Stimulated activated memory B cell treated with anti-CD40 and anti-IgM and Interleukin-4, amounts not matched to agents 10 μg/mL and 1 μg/mL and 100 μg/mL, for 72 hours (primary cell): Measurements from ENCODE around the gene KAT5.
"Not testable (repeated sequence)": the region's sequence is repeated elsewhere in the genome, so short reads cannot be mapped to it uniquely, and the experiment has no call there.

Experiments used
- ATAC-seq: fragments of 150-1000 bp; cut with Tn5 transposase; 2 replicates; pipeline ENCODE4 v1.10.0; 2021
- H3K27ac Mint-ChIP-seq: one replicate; pipeline ENCODE4 v1.8.0; 2022; ENCODE audit warnings: mild to moderate bottlenecking, mixed read lengths
- H3K27me3 Mint-ChIP-seq: one replicate; pipeline ENCODE4 v1.8.0; 2022; ENCODE audit warnings: mixed read lengths
- H3K36me3 Mint-ChIP-seq: one replicate; pipeline ENCODE4 v1.8.0; 2022; ENCODE audit warnings: mixed read lengths
- H3K4me1 Mint-ChIP-seq: one replicate; pipeline ENCODE4 v1.8.0; 2022; ENCODE audit warnings: mixed read lengths
- H3K4me3 Mint-ChIP-seq: one replicate; pipeline ENCODE4 v1.8.0; 2022; ENCODE audit warnings: mild to moderate bottlenecking, moderate library complexity, mixed read lengths
- H3K9me3 Mint-ChIP-seq: one replicate; pipeline ENCODE4 v1.8.0; 2022; ENCODE audit warnings: mixed read lengths

The KAT5 gene

GRCh38 chr11:65711785-65712632, at the start of gene KAT5:
Gene KAT5 (plus strand): TSS chr11:65712252. CDS start chr11:65712268, 16 bp downstream.
- peaks cover 34% of the 10 kb centered on the region for H3K36me3 Mint-ChIP-seq
- H3K9me3 Mint-ChIP-seq = no peaks in the 10 kb centered on the region
- peak within 1 kb of the TSS; percentile 92 for H3K4me3 Mint-ChIP-seq
- peak; percentile 96 for ATAC-seq
- H3K27ac Mint-ChIP-seq = peak within 1 kb of the TSS; percentile 98
- H3K4me1 Mint-ChIP-seq = peaks cover 34% of the 10 kb centered on the region
- no peaks in the 10 kb centered on the region for H3K27me3 Mint-ChIP-seq

DNA sequence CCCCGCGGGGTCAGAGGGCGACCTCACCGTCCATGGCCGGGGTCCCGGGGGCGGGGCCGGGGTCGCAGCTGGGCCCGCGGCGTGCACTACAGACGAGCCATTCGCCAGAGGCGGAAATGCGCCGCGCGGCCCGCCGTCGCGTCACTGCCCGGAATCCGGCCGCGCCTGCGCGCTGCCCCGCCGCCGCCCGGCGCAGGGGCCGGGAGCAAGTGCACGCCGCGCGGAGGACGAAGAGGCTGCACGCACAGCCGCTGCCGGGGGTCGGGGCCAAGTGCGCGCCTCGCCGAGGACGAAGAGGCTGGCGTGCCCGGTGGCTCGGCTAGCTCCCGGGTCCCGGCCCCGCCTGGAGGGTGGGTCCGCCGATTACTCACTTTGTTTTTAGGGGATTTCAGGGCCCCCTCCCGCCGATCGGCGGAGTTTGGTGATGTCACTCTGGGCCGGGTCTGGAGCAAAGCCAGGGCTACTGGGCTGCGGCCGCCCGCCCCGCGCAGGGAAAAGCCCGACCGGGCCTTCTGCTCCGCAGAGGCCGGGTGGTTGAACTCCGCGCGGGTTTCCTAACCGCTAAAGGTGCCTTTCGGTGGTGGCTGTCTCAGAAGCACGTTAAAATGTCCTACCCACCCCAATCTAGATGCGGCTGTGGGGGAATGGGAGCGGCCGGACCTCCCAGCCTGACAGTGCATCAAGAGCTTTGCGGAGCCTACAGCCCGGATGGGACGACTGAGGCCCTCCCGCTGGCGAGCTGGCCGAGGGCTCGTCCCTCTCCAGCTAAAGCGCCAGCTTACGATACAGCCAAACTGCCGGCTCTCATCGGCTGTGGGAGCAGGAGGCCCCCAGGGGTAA, 49.0 kb upstream of the KAT5 start, which contains the start of gene RELA:
RELA (minus strand) TSS at position 118 of the 840 bp plus-strand sequence; CDS start at position 34, 84 bp downstream.
- Mint-ChIP-seq H3K4me3 (peak within 1 kb of the TSS; percentile 84), H3K9me3 (no peaks in the 10 kb centered on the region), H3K27me3 (no peaks in the 10 kb centered on the region), H3K36me3 (peaks cover 25% of the 10 kb centered on the region), H3K27ac (peak within 1 kb of the TSS; percentile 93), H3K4me1 (peaks cover 30% of the 10 kb centered on the region)
- ATAC-seq = peak; percentile 95

DNA sequence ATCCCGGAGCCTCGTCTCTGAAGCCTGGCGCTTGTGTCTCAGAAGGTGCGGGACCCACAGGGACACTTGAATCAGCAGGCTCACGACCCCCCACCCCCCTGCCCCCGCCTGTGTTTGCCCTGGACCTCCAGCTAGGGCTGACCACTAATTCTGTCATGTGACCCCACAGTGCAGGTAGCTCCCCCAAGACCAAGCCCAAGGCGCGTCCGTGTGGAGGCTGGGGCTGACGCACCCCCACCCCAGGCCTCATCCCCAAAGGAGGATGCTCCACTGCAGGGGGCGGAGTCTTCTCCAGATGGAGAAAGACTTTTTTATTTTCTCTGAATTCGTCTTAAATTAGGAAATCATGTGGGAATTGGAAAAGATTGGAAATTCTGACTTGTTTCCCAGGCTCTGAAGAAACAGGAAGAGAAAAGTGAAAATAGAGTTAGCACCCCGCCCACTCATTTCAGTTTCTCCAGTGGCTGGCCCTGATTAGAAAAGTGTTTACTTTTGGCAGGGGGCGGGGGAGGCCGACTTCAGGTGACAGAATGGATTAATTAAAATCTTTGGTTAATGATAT, 48.3 kb upstream of the KAT5 start:
- H3K4me1 Mint-ChIP-seq = peaks cover 25% of the 10 kb centered on the region
- peak overlapping the region; percentile 84 for H3K4me3 Mint-ChIP-seq
- peak; percentile 60 for ATAC-seq
- no peaks in the 10 kb centered on the region for H3K27me3 Mint-ChIP-seq
- H3K36me3 Mint-ChIP-seq = peaks cover 20% of the 10 kb centered on the region
- H3K9me3 Mint-ChIP-seq = no peaks in the 10 kb centered on the region
- peak overlapping the region; percentile 93 for H3K27ac Mint-ChIP-seq

- Mint-ChIP-seq H3K36me3 (no peaks in the 10 kb centered on the region), H3K27me3 (no peaks in the 10 kb centered on the region), H3K27ac (no peak overlapping the region), H3K4me1 (no peaks in the 10 kb centered on the region), H3K4me3 (no peak overlapping the region), H3K9me3 (no peaks in the 10 kb centered on the region)
- no peak for ATAC-seq
These were observed 39.7 kb upstream of the KAT5 start for GRCh38 chr11:65672180-65672860.

DNA sequence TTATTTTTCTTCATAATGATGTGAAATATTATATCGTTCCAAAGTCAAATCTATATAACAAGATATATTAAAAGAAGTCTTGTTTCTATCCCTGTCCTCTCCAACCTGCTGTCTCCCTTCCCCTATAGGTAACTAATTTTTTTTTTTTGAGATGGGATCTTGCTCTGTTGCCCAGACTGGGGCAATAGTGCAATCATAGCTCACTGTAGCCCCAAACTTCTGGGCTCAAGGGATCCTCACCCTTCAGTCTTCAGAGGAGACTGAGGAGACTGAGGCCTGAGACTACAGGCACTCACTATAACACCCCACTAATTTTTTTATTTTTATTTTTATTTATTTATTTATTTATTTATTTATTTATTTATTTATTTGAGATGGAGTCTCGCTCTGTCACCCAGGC, 39.1 kb upstream of the KAT5 start:
- no peak overlapping the region for H3K4me3 Mint-ChIP-seq
- no peak for ATAC-seq

DNA sequence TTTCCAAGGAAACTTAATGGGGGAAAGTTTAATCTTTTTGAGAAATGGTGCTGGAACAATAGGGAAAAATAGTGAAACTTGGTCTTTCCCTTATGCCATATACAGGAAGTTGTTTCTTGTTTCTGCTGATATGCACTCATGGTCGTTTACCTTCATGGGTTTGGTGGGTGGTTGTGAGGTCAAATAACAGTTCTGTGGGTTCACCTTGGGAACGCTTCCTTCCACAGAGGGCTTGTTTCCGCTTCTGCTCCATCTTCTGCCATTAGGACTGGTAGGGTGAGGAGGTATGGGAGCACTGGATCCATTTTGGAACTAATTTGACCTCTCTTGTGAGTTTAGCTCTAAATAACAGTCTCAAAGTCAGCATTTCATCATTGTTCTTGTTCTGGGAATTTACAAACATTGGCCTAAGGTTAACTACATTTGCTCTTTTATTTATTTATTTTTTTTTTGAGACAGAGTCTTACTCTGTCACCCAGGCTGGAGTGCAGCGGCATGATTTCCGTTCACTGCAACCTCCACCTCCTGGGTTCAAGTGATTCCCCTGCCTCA, 31.8 kb upstream of the KAT5 start:
- no peak overlapping the region for H3K27ac Mint-ChIP-seq
- ATAC-seq = no peak

More for the DNA sequence above, 39.1 kb upstream of the KAT5 start:
- Mint-ChIP-seq H3K4me1 (no peaks in the 10 kb centered on the region), H3K27me3 (no peaks in the 10 kb centered on the region), H3K27ac (no peak overlapping the region), H3K9me3 (no peaks in the 10 kb centered on the region), H3K36me3 (no peaks in the 10 kb centered on the region)

GRCh38 chr11:65683480-65683879, 28.6 kb upstream of the KAT5 start:
- not testable (repeated sequence) for H3K9me3 Mint-ChIP-seq, ATAC-seq, H3K4me1 Mint-ChIP-seq, H3K27ac Mint-ChIP-seq, H3K4me3 Mint-ChIP-seq, H3K36me3 Mint-ChIP-seq, H3K27me3 Mint-ChIP-seq

More for the DNA sequence above, 31.8 kb upstream of the KAT5 start:
- Mint-ChIP-seq H3K27me3 (no peaks in the 10 kb centered on the region), H3K36me3 (no peaks in the 10 kb centered on the region), H3K9me3 (no peaks in the 10 kb centered on the region), H3K4me1 (no peaks in the 10 kb centered on the region), H3K4me3 (no peak overlapping the region)

GRCh38 chr11:65685981-65686380, 26.1 kb upstream of the KAT5 start:
- no peak overlapping the region for H3K4me3 Mint-ChIP-seq
- H3K4me1 Mint-ChIP-seq = no peaks in the 10 kb centered on the region
- H3K27ac Mint-ChIP-seq = no peak overlapping the region
- no peaks in the 10 kb centered on the region for H3K9me3 Mint-ChIP-seq
- no peaks in the 10 kb centered on the region for H3K27me3 Mint-ChIP-seq
- no peaks in the 10 kb centered on the region for H3K36me3 Mint-ChIP-seq
- ATAC-seq = no peak

- H3K36me3 Mint-ChIP-seq, H3K4me3 Mint-ChIP-seq, H3K27me3 Mint-ChIP-seq, ATAC-seq, H3K27ac Mint-ChIP-seq, H3K9me3 Mint-ChIP-seq, H3K4me1 Mint-ChIP-seq: not testable (repeated sequence)
These were observed 20.2 kb upstream of the KAT5 start for GRCh38 chr11:65691847-65692246.

GRCh38 chr11:65692367-65692766, 19.7 kb upstream of the KAT5 start:
- no peaks in the 10 kb centered on the region for H3K27me3 Mint-ChIP-seq
- ATAC-seq = no peak
- H3K27ac Mint-ChIP-seq = no peak overlapping the region
- H3K4me1 Mint-ChIP-seq = no peaks in the 10 kb centered on the region
- no peak overlapping the region for H3K4me3 Mint-ChIP-seq
- H3K9me3 Mint-ChIP-seq = no peaks in the 10 kb centered on the region
- no peaks in the 10 kb centered on the region for H3K36me3 Mint-ChIP-seq

DNA sequence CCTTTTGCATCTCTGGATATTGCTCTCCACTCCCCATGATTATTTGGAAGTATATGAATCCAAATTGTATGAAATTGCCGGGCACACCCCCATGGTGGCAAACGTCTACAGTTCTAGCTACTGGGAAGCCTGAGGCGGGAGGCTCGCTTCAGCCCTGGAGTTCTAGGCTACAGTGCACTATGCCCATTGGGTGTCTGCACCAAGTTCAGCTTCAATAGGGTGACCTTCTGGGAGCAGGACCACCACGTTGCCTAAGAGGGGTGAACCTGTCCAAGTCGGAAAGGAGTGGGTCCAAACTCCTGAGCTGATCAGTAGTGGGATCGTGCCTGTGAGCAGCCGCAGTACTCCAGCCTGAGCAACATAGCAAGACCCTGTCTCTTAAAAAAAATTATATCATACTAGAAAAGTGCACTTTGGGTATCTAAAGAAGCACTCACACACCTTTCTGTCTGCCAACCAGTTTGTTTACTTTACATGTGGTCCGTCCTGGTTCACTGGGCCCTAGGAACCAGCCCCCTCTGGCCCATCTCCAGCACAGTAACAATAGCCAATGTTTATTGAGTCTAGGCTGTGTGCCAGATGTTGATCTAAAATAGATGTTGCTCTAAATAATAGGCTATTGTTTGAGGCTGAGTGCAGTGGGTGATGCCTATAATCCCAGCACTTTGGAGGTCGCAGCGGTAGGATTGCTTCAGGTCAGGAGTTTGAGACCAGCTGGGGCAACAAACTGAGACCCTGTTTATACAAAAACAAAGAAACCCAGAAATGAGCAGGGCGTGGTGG, 16.4 kb upstream of the KAT5 start:
- Mint-ChIP-seq H3K27ac (no peak overlapping the region), H3K9me3 (peaks cover 3% of the 10 kb centered on the region), H3K36me3 (no peaks in the 10 kb centered on the region), H3K4me3 (no peak overlapping the region), H3K27me3 (no peaks in the 10 kb centered on the region), H3K4me1 (peaks cover 10% of the 10 kb centered on the region)
- ATAC-seq = no peak

- Mint-ChIP-seq H3K27ac (no peak overlapping the region), H3K4me1 (peaks cover 13% of the 10 kb centered on the region), H3K4me3 (no peak overlapping the region), H3K36me3 (no peaks in the 10 kb centered on the region), H3K9me3 (peaks cover 3% of the 10 kb centered on the region), H3K27me3 (no peaks in the 10 kb centered on the region)
- no peak for ATAC-seq
These were observed 15.1 kb upstream of the KAT5 start for GRCh38 chr11:65696802-65697552.

GRCh38 chr11:65698205-65698604, 13.8 kb upstream of the KAT5 start:
- Mint-ChIP-seq H3K36me3 (no peaks in the 10 kb centered on the region), H3K27ac (no peak overlapping the region), H3K9me3 (peaks cover 3% of the 10 kb centered on the region), H3K27me3 (no peaks in the 10 kb centered on the region), H3K4me3 (no peak overlapping the region), H3K4me1 (peaks cover 13% of the 10 kb centered on the region)
- ATAC-seq = no peak
